Measurements from ENCODE around the gene IDI1. TPM values are rescaled to one million over a fixed set of nuclear protein-coding genes. Genes with fewer than 3 reads are reported as not detected.

IDI1 gene
- total RNA-seq, 1 experiment from 2014 or later: 44.7 TPM

GRCh38 chr10:1093696-1094095 is 44.8 kb upstream of the IDI1 start:
- Histone ChIP-seq H2BK12ac (ENCODE audit: insufficient read length, low read depth, low read length) (no peak overlapping the region), H3K4me2 (ENCODE audit: insufficient read depth, insufficient read length, low read length) (no peak overlapping the region), H3K9me3 (ENCODE audit: control insufficient read depth, low read depth, low read length) (no peaks in the 10 kb centered on the region), H3K23ac (ENCODE audit: insufficient read length, low read depth, low read length) (no peak overlapping the region), H3K23me2 (ENCODE audit: insufficient read length, low read depth, low read length, poor library complexity, severe bottlenecking) (no peaks in the 10 kb centered on the region), H3K27me3 (ENCODE audit: insufficient read depth, low read length) (no peaks in the 10 kb centered on the region), H4K5ac (ENCODE audit: insufficient read length, low read depth, low read length) (no peak overlapping the region), H3K18ac (ENCODE audit: insufficient read length, low read depth, low read length) (no peak overlapping the region), H2BK120ac (ENCODE audit: low read depth, low read length, poor library complexity, severe bottlenecking) (no peak overlapping the region), H3K79me2 (ENCODE audit: insufficient read depth, low read length) (0 out of 2 replicates have a peak, but pooled peaks cover 1% of the 10 kb centered on the region), H3K79me1 (ENCODE audit: insufficient read depth, low read depth, low read length, poor library complexity, severe bottlenecking) (no peaks in the 10 kb centered on the region), H2AFZ (ENCODE audit: low read length) (no peak overlapping the region), H3T11ph (ENCODE audit: low read length) (no peak overlapping the region), H3K4me1 (ENCODE audit: insufficient read depth, low read length) (no peaks in the 10 kb centered on the region), H2BK5ac (ENCODE audit: insufficient read length, low read length) (no peak overlapping the region), H2AK5ac (ENCODE audit: insufficient read length, low read length) (no peak overlapping the region), H3K9ac (ENCODE audit: extremely low read depth, insufficient read length, low read length) (no peak overlapping the region), H3K14ac (ENCODE audit: insufficient read depth, low read length) (no peak overlapping the region), H4K91ac (ENCODE audit: insufficient read length, low read depth, low read length) (no peak overlapping the region), H4K20me1 (ENCODE audit: control insufficient read depth, insufficient read depth, insufficient read length) (no peaks in the 10 kb centered on the region), H4K8ac (replicated peaks; ENCODE audit: insufficient read length, low read depth, low read length) (no peak overlapping the region), H3K4ac (ENCODE audit: low read depth, low read length) (no peak overlapping the region), H2BK20ac (ENCODE audit: low read depth, low read length, poor library complexity, severe bottlenecking) (no peak overlapping the region), H2BK15ac (ENCODE audit: low read depth, low read length) (no peak overlapping the region), H3K27ac (ENCODE audit: insufficient read length, low read depth, low read length) (no peak overlapping the region), H3K56ac (ENCODE audit: insufficient read length, low read depth, low read length) (no peak overlapping the region)
- TF ChIP-seq CTCF (conservative IDR thresholded peaks at IDR 0.05): no peak
- H3K4me3 Mint-ChIP-seq: no peak overlapping the region
- no CpG with 5 or more reads among the region's 9 CpGs for WGBS (ENCODE audit: extremely low coverage, insufficient read length, low lambda C conversion rate)
- no peak for DNase-seq
- no peaks in the 10 kb centered on the region for H3K27me3 Mint-ChIP-seq (ENCODE audit: low read depth)
- no peaks in the 10 kb centered on the region for H3K4me1 Mint-ChIP-seq
- H3K9me3 Mint-ChIP-seq: no peaks in the 10 kb centered on the region
- peaks cover 12 to 29% (median 17%) of the 10 kb centered on the region in 3 experiments; a peak in 6 of 7 replicates for H3K36me3 Mint-ChIP-seq (ENCODE audit: insufficient read depth in 1 of 3, low read depth in 3 of 3)
- H3K27ac Mint-ChIP-seq: no peak overlapping the region; a peak in 1 of 7 replicates

Data from H9 (cell line).